NCI-H345 (cell line): Measurements from ENCODE around the gene NUP37.

Source experiments
- DNase-seq: peaks from one replicate; lab custom pipeline; 2025; lab: John Stamatoyannopoulos, UW

NUP37 gene

DNA sequence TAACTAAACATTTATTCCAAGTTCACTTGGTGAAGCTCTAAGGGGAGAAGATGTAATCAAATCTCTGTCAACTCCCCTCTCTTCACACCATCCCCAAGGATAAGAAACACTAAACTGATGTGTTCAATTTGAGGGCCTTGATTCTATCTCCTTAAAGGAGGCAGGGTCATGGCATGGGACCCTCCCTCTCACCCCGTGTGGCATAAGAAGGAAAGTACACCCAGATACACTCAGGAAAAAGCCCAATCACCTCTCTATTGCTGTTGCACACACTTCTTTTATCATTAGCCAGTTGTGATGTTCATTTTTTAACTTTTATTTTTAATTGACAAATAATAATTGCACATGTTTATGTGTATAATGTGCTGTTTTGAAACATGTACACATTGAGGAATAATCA, 93.2 kb downstream of the NUP37 start:
- no peak for DNase-seq

DNA sequence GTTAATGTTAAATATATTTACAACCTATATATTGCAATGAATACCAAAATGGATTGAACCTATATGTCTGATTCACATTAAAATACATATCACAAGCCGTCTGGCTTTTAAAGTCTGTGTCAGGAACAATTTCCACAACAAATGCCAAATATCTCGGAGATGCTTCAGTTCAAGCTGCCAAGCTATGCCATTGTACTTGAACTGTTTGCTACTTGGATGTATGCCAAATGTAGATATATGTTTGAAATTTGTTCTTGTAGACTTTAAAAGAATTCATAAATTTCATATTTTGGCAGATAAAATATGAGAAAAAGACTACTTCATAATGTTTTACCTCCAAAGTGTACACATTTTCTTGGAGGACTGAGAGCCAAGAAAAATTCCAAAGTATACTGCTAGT, 95.1 kb downstream of the NUP37 start:
- DNase-seq: no peak

GRCh38 chr12:102023343-102023930, 96.5 kb downstream of the NUP37 start:
- no peak for DNase-seq
